Type B pancreatic cell (in vitro differentiated cells): ENCODE measurements around the gene TCF7L1. TPM values are rescaled to one million over a fixed set of nuclear protein-coding genes. Genes with fewer than 3 reads are reported as not detected.

Experiments used
- DNase-seq: peaks from one replicate; pipeline ENCODE4 v3.0.0; 2021; ENCODE audit warnings: mixed read lengths; ENCODE audit not compliant: unreplicated experiment; ENCODE audit errors: extremely low spot score
- H3K27ac Mint-ChIP-seq: 2 replicates; pipeline ENCODE4 v1.8.0; 2021; ENCODE audit warnings: mild to moderate bottlenecking, mixed read lengths
- H3K27me3 Mint-ChIP-seq: 2 replicates; pipeline ENCODE4 v1.8.0; 2021; ENCODE audit warnings: mixed read lengths
- H3K36me3 Mint-ChIP-seq: 2 replicates; pipeline ENCODE4 v1.8.0; 2021; ENCODE audit warnings: mixed read lengths
- H3K4me1 Mint-ChIP-seq: one replicate; pipeline ENCODE4 v1.8.0; 2021; ENCODE audit warnings: mixed read lengths; ENCODE audit not compliant: unreplicated experiment
- H3K4me3 Mint-ChIP-seq: 2 replicates; pipeline ENCODE4 v1.8.0; 2021; ENCODE audit warnings: mild to moderate bottlenecking, mixed read lengths
- H3K9me3 Mint-ChIP-seq: 2 replicates; pipeline ENCODE4 v1.8.0; 2021; ENCODE audit warnings: mixed read lengths
- CTCF ChIP-seq: fragments of 200-600 bp; sonication (generic); conservative IDR thresholded peaks from 2 replicates; pipeline ENCODE4 v1.5.0; 2021; ENCODE audit warnings: antibody characterized with exemption, mild to moderate bottlenecking
- total RNA-seq: library from RNA; stranded (reverse); gene quantifications from 2 replicates; pipeline ENCODE4 v1.2.1, GENCODE V29; 2021; ENCODE audit warnings: low replicate concordance

The TCF7L1 gene
- total RNA-seq, 1 donor from 2014 or later = 32.4 TPM

- Mint-ChIP-seq H3K27ac (no peak overlapping the region), H3K9me3 (no peaks in the 10 kb centered on the region), H3K27me3 (no peaks in the 10 kb centered on the region), H3K4me1 (peaks cover 72% of the 10 kb centered on the region), H3K4me3 (no peak overlapping the region), H3K36me3 (peaks cover 3% of the 10 kb centered on the region)
- no peak for TF ChIP-seq CTCF
- no peak for DNase-seq
Measured at GRCh38 chr2:85177031-85177824, 44.0 kb downstream of the TCF7L1 start.

GRCh38 chr2:85178154-85178553 lies 45.0 kb downstream of the TCF7L1 start:
- H3K27ac Mint-ChIP-seq = peak overlapping the region; percentile 24

GRCh38 chr2:85178980-85179411 lies 45.8 kb downstream of the TCF7L1 start:
- no peak for DNase-seq
- peaks cover 67% of the 10 kb centered on the region for H3K4me1 Mint-ChIP-seq
- H3K27ac Mint-ChIP-seq = peak overlapping the region; percentile 78
- peaks cover 5% of the 10 kb centered on the region for H3K36me3 Mint-ChIP-seq
- no peaks in the 10 kb centered on the region for H3K27me3 Mint-ChIP-seq
- H3K4me3 Mint-ChIP-seq = no peak overlapping the region
- no peak for TF ChIP-seq CTCF
- no peaks in the 10 kb centered on the region for H3K9me3 Mint-ChIP-seq

More at GRCh38 chr2:85178154-85178553, 45.0 kb downstream of the TCF7L1 start:
- peak overlapping the region; percentile 33 for H3K4me3 Mint-ChIP-seq
- DNase-seq = no peak
- H3K9me3 Mint-ChIP-seq = no peaks in the 10 kb centered on the region
- peaks cover 3% of the 10 kb centered on the region for H3K36me3 Mint-ChIP-seq
- H3K27me3 Mint-ChIP-seq = no peaks in the 10 kb centered on the region
- no peak for TF ChIP-seq CTCF
- peaks cover 63% of the 10 kb centered on the region for H3K4me1 Mint-ChIP-seq

GRCh38 chr2:85179541-85179940 lies 46.3 kb downstream of the TCF7L1 start:
- no peak for TF ChIP-seq CTCF
- Mint-ChIP-seq H3K9me3 (no peaks in the 10 kb centered on the region), H3K27ac (peak overlapping the region; percentile 78), H3K4me1 (peaks cover 69% of the 10 kb centered on the region), H3K36me3 (peaks cover 6% of the 10 kb centered on the region), H3K4me3 (peak overlapping the region; percentile 57), H3K27me3 (no peaks in the 10 kb centered on the region)
- no peak for DNase-seq

- no peak for TF ChIP-seq CTCF
- no peaks in the 10 kb centered on the region for H3K9me3 Mint-ChIP-seq
- H3K4me1 Mint-ChIP-seq = peaks cover 66% of the 10 kb centered on the region
- peak overlapping the region; percentile 41 for H3K27ac Mint-ChIP-seq
- H3K36me3 Mint-ChIP-seq = peaks cover 11% of the 10 kb centered on the region
- DNase-seq = no peak
- peak overlapping the region; percentile 57 for H3K4me3 Mint-ChIP-seq
- H3K27me3 Mint-ChIP-seq = no peaks in the 10 kb centered on the region
Measured at GRCh38 chr2:85180322-85181133, 47.3 kb downstream of the TCF7L1 start.
